ENCODE measurements around the gene COL27A1. TPM values are rescaled to one million over a fixed set of nuclear protein-coding genes. Genes with fewer than 3 reads are reported as not detected.

Gene COL27A1
- polyA plus RNA-seq, 1 donor = 45.2 TPM

GRCh38 chr9:114286146-114286679 is 130.9 kb downstream of the COL27A1 start:
- no peak for DNase-seq

DNA sequence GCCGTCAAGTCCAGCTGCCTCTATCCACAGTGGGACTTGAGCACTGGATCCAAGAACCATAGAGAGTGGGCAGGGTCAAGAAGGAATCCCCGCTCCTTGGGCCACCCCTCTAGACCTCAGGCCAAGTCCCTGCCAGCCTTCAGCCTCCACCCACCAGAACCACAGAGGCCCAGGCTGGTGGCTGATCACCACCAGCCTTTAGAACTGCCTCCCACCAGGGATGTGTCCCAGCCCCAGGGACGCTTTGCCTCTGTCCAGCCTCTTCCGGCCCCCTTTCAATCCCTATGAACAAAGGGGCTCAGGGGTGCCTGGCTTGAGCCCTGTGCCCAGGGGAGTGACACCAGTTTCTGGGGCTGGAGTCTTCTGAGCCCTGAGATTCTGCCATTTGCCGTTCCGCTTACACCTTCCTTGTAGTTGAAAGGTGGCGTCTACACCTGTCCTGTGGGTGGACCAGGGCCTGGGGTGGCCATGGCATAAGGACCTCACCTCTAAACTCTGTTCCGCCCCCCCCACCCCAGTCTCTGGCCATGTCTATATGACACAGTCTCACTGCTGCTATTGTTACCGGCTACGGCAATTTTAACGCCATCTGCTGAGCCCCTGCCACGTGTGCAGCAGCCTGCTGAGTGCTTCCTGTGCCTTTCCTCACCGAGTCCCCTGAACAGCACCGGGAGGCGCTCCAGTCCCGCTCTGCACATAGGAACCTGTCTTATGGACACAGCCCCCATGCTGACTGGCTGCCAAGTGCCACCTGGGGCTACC is 131.8 kb downstream of the COL27A1 start:
- DNase-seq = no peak

- DNase-seq = no peak
These were observed 132.4 kb downstream of the COL27A1 start for GRCh38 chr9:114287763-114288192.

- no peak for DNase-seq
These were observed 133.1 kb downstream of the COL27A1 start for GRCh38 chr9:114288193-114289091.

DNA sequence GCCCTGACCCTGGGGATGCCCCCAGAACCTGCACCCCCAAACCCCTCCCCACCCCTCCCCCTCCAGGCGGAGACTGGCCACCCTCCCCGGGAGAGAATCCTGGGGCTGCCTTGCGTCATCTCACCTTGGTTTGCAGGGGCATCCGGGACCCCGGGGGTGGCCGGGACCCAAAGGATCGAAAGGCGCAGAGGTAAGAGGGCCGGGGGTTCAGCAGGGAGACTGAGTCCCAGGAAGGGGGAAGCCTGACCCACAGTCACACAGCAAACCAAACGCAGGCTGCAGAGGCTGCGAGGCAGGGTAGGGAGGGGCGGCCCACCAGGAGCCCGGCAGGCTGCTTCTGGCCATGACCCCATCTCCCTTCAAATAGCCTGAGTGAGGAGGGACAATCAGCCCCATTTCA is 133.8 kb downstream of the COL27A1 start:
- DNase-seq = no peak

DNA sequence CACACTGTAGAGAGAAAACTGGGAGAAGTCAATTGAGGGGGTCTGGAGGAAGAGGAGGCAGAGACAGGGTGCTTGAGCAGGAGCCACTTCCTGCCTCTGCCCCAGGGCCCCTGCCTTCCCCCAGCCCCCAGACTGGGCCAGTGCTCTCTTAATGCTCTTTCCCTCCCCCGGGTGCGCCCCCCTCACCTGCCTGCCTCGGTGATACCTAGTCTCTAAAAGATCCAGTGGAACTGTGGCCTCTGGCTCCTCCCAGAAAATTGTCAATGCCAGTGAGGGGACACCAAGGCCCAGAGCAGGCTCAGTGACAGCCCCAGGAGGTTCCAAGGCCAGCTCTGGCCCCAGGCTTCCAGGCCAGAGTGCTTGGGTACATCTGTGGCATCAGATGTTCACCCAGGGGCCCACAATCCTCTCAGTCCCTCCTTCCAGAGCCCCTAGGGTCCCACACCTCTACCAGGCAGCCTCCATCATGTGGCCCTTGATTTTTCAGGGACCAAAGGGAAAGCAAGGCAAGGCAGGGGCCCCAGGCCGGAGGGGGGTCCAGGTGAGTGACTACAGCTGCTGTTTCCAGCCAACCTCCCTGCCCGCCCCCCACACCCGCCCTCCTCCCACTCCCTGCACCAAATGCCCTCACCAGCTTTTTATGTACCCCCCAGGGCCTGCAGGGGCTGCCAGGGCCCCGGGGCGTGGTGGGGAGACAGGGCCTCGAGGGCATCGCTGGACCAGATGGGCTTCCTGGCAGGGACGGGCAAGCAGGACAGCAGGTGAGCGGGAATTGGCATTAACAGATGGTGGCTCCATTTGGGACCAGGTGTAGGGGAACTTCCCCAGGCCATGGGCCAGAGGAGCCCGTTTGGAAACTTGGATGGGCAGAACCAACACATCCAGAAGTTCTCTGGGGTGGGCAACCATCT is 134.5 kb downstream of the COL27A1 start:
- no peak for DNase-seq

- DNase-seq = no peak
These were observed 135.2 kb downstream of the COL27A1 start for GRCh38 chr9:114290561-114290986.

GRCh38 chr9:114291064-114291474 is 135.7 kb downstream of the COL27A1 start:
- DNase-seq = peak; percentile 64

DNA sequence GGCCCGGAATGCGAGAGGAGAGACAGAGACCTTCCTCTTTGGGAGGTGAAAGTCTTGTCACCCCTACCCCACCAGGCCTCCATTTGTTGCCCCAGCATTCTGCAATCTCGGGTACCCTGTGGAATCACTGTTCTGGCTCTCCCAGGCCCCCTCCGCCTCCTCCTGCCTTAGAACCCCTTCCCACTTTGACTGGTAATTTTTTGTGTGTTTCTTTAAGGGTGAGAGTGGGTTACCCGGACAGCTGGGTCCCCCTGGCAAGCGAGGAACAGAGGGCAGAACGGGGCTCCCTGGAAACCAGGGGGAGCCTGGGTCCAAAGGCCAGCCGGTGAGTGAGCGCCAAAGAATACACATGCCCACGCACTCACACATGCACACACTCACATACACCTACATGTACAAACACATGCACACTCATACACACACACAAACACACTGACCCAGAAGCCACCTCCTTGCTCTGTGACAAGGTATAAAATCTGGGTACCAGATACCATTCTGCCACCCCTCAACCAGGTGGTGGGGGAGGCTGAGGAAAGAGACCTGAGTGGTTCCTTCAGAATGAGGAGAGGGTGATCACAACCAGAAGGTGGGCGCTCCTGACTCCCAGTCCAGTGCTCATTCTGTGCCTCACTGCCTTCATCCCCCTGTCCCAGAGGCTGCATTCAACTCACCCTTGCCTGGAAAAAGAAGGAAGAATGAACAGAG is 136.7 kb downstream of the COL27A1 start:
- no peak for DNase-seq

DNA sequence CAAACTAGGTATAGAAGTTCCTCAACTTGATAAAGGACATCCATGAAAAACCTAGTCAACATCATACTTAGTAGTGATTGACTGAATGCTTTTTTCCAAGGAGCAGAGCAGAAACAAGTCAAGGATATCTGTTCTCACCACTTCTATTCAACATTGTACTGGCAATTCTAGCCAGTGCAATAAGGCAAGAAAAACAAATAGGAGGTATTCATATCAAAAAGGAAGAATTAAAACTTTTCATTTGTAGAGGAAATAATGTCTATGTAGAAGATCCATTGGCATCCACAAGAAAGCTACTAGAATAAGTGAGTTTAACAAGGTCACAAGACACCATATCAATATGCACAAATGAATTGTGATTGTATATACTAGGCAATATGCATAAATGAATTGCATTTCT is 139.3 kb downstream of the COL27A1 start:
- DNase-seq = no peak

DNA sequence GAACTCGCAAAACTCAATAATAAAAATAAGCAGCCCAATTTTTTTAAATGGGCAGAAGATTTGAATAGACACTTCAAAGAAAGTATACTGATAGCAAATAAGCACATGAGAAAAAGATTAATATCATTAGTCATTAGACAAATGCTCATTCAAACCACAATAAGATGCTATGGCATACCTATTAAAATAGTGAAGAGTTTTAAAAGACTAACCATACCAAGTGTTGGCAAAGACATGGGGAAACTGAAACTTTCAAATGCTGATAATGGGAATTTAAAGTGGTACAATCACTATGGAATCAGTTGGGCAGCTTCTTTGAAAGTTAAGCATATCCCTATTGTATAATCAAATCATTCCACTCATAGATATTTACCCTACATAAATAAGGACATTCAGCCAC is 141.0 kb downstream of the COL27A1 start:
- no peak for DNase-seq

GRCh38 chr9:114299286-114300152 is 144.2 kb downstream of the COL27A1 start:
- no peak for DNase-seq

DNA sequence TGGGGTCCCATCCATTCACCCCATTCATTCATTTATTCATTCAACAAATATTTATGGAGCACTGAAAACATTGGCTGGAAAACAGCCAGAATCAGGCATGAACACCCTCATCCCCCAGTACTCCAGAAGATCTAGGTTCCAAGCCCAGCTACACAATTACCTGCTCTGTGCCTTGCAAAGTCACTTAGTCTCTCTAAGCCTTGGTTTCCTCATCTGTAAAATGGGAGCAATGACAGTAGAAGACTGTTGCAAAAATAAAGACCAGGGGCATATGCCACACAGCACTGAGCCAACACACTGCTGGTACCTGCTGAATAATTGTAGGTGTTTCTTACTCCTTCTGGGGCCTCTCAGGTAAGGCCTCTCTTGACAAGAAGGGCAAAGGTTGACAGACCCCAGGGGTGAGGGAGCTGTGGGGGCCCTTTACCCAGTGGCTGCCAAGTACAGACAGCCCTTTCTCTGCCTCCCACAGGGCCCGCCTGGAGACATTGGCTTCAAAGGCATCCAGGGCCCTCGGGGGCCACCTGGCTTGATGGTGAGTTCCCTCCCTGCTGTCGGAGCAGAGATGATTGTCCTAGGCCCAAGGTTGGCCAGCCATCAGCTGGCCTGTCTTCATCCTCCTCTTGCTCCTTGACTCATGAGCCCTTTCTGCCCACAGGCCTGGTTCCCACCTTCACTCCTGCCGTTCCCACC is 145.0 kb downstream of the COL27A1 start:
- DNase-seq = no peak

DNA sequence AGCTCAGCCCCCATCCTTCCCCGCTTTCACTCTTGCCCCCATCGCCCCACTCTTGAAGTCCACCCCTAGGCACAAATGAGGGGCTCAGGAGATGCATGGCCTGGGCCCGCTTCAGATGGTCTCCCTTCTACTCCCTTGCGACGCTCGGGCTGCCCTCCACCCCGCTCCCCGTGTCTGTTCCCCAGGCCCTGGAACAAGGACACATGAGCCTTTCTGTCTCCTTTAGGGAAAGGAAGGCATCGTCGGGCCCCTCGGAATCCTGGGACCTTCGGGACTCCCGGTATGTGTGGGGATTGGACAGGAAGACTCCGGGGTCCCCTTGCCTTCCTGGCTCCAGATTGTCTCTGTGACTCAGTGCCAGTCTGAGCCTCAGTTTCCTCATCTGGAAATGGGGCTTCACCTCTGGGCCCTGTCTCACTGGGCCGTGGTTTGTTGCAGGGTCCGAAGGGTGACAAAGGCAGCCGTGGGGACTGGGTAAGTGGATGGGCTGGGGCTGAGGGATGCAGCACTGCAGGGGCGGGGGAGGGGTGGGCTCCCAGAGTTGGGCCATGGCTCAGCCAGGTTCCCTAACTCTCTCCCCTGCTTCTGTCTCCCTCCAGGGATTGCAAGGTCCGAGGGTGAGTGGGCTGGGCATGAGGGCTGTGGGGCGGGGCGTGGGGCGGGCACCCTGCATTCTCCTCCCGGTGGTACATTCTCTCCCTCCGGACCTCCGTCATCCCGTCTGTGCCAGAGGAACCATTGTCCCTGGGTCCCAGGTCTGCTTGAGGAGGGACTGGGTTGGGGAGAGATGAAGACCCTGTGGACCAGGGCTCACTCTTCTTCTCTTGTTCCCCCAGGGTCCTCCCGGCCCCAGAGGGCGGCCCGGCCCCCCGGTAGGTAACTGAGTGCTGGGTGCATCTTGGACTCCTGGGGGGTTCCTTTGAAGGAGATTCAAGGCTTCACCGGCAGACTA is 145.8 kb downstream of the COL27A1 start:
- DNase-seq = no peak

- DNase-seq = no peak
These were observed 146.6 kb downstream of the COL27A1 start for GRCh38 chr9:114301798-114302565.

- DNase-seq = no peak
These were observed 147.4 kb downstream of the COL27A1 start for GRCh38 chr9:114302727-114303126.

DNA sequence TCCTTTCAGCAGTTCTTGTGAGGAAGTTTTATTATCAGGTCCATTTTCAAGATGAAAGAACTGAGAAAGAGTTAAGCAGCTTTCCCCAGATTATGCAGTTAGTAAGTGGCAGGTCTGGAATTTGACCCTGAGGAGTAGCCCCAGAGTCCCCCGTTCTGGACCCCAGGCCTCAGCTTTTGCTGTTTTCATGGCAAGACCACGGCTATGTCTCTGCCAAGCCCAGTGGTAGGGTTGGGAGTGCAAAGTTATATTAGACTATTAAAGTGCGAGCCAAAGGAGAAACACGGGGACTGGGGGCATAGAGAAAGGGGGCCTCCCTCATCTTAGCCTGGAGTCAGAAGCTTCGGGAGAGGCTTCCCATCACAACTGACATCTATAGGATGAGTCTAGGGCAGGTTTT is 148.2 kb downstream of the COL27A1 start:
- no peak for DNase-seq
